Activated CD4-positive, alpha-beta T cell treated with anti-CD3 and anti-CD28 coated beads, Interleukin-2, Interleukin-4, amounts not matched to agents 100 ng/mL and 50 ng/mL, durations not matched to agents 16 hours and 8 hours (primary cell): ENCODE data around the gene MBD4.
A peak's percentile ranks its signal among the peaks of the same experiment; 100 is the strongest.

Experiments
- DNase-seq: peaks from one replicate; pipeline ENCODE4 v3.0.0-alpha.2; 2020; ENCODE audit warnings: low spot score

Gene MBD4

DNA sequence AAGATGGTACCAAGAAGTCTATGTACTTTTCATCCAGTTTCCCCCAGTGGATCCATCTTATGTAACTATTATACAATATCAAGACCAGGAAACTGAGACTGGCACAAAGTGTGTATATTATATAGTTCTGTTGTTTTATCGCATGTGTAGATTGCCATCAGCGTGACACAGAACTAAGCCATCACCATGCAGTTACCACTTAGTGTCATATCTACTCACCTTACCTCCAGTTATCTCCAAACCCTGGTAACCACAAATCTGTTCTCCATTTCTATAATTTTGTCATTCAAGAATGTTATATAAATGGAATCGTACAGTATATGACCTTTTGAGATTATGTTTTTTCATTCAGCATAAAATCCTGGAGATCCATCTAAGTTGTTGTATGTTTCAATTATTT lies 23.3 kb upstream of the MBD4 start:
- DNase-seq = no peak

DNA sequence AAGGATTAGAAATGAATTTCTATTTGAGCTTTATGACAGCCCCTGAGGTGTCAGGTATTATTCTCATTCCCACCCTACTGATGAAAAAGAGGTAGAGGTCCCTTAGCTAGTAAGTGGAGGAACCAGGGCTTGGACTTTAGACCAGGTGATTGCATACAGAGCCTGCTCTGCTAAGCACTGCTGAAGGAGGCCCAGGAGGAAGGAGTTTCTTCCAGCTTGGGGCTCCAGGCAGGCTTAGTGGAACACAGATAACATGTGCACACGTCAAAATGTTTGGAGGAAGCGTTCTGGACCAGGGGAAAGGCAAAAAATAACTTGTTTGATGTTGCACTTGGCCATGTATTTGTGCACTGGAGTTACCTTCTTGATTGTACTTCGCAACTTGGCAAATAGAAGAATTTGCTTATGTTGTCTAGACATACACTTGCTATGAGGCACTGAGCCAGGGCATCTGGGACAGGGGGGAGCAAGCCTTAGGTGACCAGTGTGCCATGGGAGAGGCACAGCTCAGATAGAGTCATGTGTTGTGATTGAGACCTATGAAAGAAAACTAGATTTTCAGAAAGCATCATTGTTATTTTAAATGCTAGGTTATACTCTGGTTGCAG lies 22.7 kb upstream of the MBD4 start:
- no peak for DNase-seq

DNA sequence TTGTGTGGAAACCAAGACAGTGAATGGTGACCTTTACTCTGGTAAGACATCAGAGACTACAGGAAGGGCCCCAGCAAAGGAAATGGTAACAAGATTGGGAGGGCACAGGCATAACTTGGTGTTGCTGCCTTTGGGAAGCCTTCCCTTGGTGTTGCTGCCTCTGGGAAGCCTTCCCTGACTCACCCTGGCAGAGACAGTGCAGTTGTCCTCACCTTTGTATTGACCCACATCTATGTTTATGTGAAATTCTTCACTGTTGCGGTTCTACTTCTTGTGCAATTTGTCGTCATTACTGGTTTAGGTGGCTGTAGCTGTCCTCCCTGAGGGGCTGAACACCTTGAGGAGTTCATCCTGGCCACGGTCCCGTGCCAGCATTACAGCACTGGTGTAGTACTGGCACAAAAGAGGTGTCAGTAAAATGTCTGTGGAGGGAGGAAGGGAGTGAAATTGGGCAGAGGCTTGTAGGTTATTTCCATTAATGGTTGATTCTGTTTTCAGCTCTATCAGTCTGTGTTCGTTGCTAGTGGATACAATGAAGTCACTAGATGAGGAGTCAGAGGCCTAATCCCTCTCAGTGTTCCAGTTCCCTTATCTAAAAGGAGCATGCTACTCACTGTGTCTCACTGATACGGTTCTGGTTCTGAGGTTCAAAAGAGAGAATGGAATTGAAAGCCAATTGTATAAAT lies 21.9 kb upstream of the MBD4 start:
- DNase-seq = no peak

DNA sequence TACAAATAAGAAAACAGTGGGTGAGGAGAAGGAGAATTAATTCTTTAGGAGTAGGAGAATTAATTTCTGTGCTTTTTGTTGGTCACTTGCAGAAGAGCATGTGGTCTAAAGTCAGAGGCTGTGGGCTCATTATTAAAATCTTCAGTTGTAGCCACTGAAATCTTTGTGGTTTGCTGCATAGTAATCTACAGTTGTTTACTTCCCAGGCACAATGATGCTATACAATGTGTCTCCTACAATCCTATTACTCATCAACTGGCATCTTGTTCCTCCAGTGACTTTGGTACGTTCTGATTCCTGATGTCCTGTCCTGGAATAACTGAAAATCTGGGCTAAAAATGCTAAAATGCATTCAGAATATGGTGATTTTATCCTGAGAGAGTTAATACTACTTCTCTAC lies 21.3 kb upstream of the MBD4 start:
- DNase-seq = no peak

DNA sequence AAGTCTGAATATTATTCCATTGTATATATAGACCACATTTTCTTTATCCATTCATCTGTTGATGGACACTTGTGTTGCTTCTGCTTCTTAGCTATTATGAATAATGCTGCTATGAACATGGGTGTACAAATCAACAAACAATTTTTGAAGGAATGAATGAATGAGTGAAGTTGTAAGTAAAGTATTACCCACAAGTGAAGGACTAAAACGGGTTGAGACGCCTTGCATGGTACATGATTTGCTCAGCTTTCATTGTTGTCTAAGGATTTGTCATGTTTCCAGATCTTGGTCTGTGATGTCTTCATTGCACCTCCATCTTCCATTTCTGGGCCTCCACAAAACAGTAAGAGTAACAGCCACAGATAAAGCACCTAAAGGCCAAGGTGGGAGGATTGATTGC lies 20.8 kb upstream of the MBD4 start:
- DNase-seq = no peak

DNA sequence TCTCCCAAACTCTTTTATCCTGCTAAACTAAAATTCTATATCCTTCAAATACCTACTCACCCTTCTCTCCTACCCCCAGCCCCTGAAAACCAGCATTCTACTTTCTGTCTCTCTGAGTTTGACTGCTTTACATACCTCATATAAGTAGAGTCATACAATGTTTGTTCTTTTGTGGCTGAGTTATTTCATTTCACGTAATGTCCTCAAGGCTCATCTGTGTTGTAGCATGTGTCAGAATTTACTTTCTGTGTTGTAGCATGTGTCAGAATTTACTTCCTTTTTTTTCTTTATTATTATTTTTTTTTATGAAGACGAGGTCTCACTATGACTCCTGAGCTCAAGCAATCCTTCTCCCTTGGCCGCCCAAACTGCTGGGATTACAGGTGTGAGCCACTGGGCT lies 20.4 kb upstream of the MBD4 start:
- no peak for DNase-seq

DNA sequence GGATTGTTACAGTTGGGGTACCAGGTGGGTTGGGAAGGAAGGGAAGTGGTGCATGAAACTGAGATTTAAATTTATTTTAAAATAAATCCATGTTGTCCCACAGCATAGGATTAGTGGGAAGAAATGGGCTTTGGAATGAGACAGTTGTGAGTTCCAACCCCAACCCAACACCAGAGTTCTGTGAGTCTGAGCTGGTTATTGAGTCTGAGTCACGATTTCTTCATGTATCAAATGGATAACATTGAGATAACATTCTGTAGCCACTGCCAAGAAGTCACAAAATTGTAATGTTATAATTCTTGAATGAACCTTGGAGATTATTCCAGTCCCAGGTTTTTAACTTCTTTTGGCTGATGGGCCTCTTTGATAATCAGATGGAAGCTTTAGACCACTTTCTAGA lies 14.0 kb upstream of the MBD4 start:
- no peak for DNase-seq

DNA sequence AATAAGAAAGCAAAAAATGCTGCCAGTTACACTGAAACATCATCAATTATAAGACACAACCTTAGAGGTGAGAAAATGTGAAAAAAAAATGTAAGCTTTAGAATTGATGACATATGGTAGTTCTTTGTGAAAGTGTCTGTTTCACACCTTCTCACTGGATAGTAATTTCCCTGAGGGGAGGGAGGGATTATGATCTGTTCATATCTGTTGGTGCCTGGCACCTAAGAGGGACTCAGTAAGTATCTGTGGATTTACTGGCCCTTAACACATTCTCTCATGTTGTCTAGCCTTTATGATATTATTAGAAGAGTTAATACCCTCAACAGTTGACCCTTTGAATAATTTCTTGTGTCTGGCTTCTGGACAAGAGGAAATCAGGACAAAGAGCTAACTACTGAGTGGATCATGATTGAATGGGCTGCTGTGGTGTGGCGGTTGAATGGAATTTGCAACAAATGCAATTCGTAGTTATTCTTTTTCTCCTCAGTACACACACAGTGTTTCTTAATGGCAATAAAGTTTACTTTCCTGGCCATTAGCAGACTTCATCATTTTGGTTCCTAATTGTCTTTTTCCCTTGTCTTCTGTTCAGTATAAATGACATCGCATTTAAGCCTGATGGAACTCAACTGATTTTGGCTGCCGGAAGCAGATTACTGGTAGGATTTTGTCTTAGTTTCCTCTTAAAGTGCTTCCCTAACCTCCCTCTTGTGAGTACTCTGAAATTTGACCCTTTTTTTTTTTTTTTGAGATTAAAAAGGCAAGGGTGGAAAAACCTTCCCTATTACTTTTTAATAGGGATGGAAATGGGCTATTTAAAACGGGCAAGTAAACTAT lies 9.7 kb upstream of the MBD4 start:
- no peak for DNase-seq

DNA sequence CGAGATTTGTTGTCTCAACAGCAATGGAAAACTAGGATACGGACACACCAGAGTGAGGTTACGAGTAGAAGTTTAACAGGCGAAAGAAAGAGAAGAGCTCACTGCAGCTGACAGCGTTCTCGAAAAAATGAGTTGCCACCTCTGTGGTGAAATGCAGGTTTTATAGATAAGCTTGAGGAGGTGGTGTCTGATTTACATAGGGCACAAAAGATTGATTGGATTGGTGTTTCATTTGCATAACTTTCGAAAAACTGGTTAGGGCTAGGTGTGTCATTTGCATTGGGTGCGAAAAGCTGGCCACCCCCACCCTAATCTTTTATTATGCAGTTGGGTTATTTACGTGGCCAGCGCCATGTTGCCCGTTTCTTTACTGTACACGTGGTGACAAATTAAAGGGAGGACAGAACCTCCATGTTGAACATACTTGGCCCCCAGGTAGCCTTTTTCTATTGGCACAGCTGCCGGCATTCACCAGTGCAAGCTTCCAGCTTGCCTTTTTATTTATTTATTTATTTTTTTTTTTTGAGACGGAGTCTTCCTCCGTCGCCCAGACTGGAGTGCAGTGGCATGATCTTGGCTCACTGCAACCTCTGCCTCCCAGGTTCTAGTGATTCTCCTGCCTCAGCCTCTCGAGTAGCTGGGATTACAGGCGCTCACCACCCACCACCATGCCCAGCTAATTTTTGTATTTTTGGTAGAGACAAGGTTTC lies 8.6 kb upstream of the MBD4 start:
- no peak for DNase-seq

DNA sequence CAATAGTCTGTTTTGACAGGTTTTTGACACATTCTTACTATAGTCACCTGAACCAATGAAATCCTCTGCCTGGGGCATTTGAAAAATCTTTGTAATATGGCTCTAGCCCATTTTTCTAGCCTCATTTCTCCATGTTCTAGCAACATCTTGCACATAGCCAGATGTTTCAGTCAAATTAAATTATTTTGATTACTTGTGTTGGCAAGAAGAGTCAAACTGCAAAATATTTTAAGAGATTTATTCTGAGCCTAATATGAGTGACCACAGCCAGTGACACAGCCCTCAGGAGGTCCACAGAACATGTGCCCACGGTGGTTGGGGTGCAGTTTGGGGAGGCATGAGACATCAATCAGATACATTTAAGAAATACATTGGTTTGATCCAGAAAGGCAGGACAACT lies 7.2 kb upstream of the MBD4 start:
- no peak for DNase-seq

DNA sequence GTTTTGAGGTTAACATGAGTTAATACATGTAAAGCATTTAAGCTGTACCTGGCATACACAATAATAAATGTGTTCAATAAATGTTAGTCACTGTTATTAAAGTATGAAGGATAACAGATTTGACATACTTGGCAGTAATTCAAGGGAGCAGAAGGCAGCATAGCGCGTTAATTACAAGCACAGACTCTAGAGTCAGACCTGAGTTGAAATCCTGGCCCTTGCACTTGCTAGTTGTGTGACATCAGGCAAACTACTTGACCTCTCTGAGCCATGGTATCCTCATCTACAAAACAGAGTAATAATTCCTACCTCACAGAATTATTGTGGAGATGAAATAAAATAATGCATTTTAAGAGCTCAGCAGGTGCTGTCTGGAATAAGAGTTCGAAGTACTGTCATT lies 5.7 kb upstream of the MBD4 start:
- no peak for DNase-seq

DNA sequence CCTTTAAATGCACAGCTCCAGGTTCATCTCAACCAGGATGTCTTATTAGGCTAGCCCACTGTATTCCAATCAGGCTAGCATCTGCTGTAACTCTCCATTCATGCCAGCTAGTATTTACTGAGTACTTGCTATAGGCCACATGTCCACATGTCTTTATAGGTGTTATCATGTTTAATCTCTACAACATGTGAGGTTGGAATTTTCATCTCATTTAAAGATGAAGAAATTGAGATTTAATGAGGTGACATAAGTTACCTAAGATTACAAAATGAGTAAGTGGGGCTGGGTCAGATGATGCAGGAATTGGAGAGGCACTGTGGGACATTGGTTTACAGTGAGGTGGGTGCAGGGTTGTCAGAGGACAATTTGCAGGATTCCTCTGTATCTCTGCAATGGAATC lies 3.2 kb upstream of the MBD4 start:
- no peak for DNase-seq

DNA sequence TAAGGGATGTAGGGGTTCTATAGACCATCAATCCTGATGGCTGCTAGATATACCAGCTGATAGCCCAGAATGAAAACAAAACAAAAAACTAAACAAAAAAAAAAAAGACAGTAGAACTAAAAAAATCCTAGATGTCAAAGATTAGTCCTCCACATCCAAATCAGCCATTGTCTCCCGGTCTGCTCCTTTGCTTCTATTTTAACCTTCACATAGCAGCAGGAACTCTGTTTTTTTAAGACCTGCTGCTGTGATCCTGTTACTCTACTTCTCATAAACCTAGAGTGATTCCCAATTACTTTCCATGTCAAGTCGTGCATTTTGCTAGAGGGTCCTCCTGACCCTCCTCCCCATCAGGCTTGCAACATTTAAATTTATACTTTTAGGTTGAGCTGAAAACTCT lies 2.7 kb upstream of the MBD4 start:
- DNase-seq = no peak

DNA sequence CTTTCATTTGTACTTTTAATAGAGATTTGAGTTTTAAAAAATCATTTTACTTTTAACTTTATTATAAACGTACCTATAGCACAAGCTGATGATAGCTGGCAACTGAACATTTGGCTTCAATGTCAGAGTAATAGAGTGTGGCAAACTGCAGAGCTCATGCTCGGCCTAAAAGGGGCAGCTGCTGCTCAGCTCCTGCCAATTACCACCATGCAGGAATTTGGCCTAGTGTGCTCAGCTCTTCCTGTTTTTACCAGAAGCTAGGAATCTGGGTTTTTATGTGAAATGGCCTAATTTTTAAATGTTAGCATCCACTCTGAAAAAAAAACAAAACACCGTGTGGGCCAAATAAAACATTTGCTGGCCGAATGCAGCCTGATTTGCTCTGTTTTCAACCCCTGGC lies 2.0 kb upstream of the MBD4 start:
- no peak for DNase-seq

DNA sequence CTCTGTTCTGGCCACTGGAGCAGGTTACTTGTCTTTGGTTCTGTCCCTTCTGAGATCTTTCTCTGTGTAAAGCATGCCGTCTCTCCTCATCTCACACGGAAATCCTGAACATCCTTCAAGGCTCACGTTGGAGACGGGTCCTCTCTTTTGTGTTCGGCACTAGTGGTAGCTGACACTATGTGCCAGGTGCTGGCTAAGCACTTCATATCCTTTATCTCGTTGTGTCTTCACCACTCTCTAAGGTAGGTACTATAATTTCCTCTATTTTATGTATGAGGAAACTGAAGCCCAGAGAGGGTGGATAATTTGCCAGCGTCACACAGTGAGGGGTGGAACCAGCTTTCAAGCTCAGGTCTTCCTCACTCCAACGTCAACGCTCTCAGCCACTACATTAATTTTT lies 1.5 kb upstream of the MBD4 start:
- DNase-seq = no peak

DNA sequence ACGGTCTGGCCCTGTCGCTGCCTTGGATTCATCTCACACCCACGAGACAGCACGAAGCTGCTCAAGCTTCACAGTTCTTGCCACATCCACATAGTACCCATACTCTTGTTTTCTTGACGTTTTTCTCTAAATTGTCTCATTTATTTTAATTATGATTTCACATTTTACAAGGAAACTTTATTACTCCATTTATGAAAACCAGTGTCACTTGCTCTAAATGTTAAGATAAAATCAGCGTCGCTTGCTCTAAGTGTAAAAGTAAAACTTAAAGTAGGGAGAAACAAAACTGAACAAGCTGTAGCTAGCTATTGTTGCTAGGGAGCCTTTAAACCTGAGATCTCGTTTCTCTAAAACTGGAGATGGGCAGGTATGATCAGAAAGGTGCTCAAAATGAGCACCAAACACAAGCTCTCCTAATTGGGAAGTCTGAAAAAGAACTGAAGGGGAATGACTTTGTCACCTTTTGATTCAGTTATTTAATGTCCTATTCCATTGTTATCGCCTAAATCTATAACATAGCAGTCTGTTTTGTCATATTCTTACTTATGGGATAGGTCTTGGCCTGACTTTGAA lies 956 bp upstream of the MBD4 start:
- no peak for DNase-seq

DNA sequence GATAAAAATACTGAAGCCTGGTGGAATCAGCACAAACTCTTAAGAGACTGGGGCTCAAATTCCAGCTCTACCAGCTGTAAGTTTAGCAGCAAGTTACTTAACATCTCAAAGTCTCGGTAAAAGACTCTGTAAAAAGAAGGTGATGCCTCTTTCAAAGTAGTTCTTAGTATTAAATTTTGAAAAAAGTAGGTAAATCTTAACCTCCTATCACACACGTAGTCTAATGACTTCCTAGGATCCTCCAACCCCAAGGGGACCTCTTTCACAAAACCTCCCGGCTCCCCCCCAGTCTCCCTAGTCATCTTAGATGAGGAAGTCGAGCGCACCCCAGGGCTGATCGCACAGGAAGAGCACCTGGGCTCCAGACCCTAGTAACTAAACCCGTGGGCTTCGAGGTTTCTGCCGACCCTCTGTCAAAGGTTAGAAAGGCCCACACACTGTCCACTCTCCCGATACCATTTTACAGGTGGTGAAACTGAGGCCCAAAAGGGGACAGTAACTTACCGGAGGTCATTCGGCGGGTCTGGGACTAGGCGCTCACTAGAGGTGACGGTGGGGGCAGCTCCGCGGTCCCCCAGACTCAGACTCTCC lies 427 bp downstream of the MBD4 start:
- peak; percentile 44 for DNase-seq

DNA sequence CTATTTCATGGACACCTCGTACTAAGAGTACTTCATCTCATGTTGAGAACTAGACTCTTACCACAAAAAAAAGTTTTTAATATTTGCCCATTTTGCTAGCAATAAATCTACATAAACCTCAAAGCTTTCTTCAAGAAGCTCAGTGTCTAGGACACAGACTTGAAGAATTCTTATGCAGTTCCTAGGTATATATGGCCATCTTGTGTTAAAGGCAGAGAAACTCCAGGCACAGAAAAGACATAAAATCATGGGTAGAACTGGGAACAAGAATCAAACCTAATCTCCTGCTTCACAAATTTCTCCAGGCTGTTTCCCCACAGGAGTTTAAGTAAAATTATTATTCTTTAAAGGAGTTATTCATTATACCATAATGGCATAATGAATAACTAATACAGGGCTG lies 4.4 kb downstream of the MBD4 start:
- no peak for DNase-seq

DNA sequence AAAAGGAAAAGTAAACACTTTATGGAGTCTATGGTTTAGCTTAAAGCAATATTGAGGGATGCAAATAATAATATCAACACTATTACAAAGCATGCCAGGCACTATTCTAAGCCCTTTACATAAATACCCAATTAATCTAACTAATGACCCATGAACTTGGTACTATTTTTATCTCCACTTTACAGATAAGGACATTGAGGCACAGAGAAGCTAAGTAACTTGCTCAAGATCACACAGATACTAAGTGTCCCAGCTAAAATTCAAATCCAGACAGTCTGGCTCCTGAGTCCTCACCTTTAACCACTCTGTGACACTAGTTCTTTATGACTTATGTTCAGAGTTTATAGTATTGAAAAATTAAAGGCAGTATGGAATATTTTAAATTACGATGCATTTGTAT lies 5.6 kb downstream of the MBD4 start:
- DNase-seq = no peak

DNA sequence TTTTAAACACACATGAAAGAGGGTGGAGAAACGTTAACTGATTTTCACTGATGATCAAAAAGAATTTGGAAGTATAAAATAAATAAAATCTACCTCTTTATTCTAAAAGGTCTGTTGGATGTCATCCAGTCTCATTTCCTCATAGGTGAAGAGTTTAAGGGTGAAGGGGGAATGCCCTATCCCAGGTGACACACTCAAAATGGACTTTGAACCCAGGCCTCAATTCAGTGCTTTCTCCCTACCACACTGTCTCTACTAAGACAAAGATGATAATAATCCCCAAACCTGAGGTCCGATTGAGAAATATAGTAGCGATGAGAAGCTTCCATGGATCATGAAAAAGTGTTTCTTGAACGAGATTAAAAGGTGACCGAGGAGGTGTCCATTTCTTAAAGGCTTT lies 6.2 kb downstream of the MBD4 start:
- DNase-seq = no peak

DNA sequence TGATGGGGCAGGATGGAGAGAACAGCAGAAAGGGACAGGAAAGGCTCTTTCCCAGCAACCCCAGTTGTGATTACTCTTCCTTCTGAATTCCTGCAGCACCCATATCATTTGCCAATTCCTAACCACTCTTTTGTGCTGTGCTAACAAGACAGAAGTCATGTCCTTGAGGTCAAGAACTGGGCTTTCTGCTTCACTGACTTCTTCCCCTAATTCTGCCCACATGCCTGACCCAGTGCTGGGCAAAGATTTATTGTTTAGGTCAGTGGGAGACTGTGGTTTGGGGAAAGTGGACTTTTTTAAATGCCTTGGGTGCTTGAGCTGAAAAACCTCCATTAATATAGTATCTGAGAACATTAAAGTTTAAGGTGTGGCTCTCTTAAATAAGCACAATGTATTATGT lies 7.1 kb downstream of the MBD4 start:
- DNase-seq = no peak

DNA sequence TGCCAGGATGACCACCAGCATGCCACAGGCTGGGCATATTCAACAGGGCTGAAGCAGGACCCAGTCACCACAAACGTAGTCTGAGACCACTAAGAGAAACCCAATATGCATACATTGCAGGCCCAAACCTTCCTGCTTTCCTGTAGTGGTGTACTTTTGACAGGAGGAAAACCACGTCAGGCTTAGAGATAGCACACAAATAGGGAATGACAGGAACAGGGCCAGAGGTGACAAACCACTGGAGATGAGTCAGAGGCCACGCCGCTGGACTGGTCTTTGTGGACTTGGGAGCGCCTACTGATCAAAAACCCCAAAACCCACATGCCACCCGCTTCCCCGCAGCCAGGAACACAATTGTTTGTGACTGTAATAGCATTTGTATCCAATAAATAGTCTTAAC lies 7.7 kb downstream of the MBD4 start:
- no peak for DNase-seq
